Body of pancreas (tissue), 4 donors: Measurements from ENCODE around the gene ACSL6. TPM values are rescaled to one million over a fixed set of nuclear protein-coding genes. Genes with fewer than 3 reads are reported as not detected.

Experiments
- ATAC-seq: fragments of 150-250 bp; one replicate; pipeline ENCODE4 v1.9.1; 2016
- DNase-seq, 4 donors: peaks; one replicate each; pipeline ENCODE4 v3.0.0-alpha.2; 2019
- H3K27ac ChIP-seq, 4 donors: fragments of 200-600 bp; sonication (generic); 1 replicate in 3 of 4; 2 replicates in 1 of 4; pipeline versions ENCODE4 v1.5.1 to v1.6.1; 2016 to 2019; ENCODE audit warnings: mild to moderate bottlenecking in 1 of 4, mixed read lengths in 1 of 4, moderate library complexity in 1 of 4
- H3K27me3 ChIP-seq, 2 donors: fragments of 200-600 bp; sonication (generic); one replicate each; pipeline ENCODE4 v1.6.0; 2016; ENCODE audit warnings: mild to moderate bottlenecking in 1 of 2
- H3K36me3 ChIP-seq, 2 donors: fragments of 200-600 bp; sonication (generic); replicated peaks in 1 of 2; 2 replicates each; pipeline ENCODE4 v1.5.1; 2016; ENCODE audit warnings: low read depth in 2 of 2; ENCODE audit not compliant: insufficient read depth in 1 of 2
- H3K4me1 ChIP-seq: fragments of 200-600 bp; sonication (generic); one replicate; pipeline ENCODE4 v1.6.0; 2016
- H3K4me3 ChIP-seq, 2 donors: fragments of 200-600 bp; sonication (generic); 1 replicate in 1 of 2; 2 replicates in 1 of 2; pipeline ENCODE4 v1.5.1; 2016 to 2019
- H3K9me3 ChIP-seq, 3 donors: fragments of 200-600 bp; sonication (generic); 1 replicate in 2 of 3; 2 replicates in 1 of 3; pipeline ENCODE4 v1.5.1; 2016
- CTCF ChIP-seq, 7 experiments: fragments of 450-650 bp in 4 of 7; fragments of 200-600 bp in 3 of 7; sonication (generic) in 3 of 7; IDR thresholded peaks; one replicate each; pipeline ENCODE4 v1.5.1; 2016 to 2019; ENCODE audit warnings: antibody characterized with exemption in 7 of 7
- POLR2A ChIP-seq, 3 donors: fragments of 450-650 bp; IDR thresholded peaks; one replicate each; pipeline ENCODE4 v1.6.1; 2016; ENCODE audit warnings: antibody characterized with exemption in 3 of 3, mild to moderate bottlenecking in 2 of 3
- WGBS, 2 donors: methylation state at CpG; one replicate each; pipeline ENCODE4 v1.1.5; 2017; 5-methylcytosine and 5-hydroxymethylcytosine counted together
- intact Hi-C: fragments of 100-400 bp; cut with DNase I; formaldehyde crosslinking; loops from one replicate; pipeline ENCODE4 v1.15.1; 2023
- total RNA-seq, 2 donors: library from RNA; depleted of rRNA; stranded (reverse); fragments of >200 nt; gene quantifications; one replicate each; pipeline ENCODE4 v1.1.0, GENCODE V29; 2016

Gene ACSL6
- total RNA-seq, 2 donors from 2014 or later = 2.0 to 2.1 TPM

- no peak for ATAC-seq
- no peaks in the 10 kb centered on the region for H3K9me3 ChIP-seq
- intact Hi-C loops = no loop called here
- WGBS, 2 donors = 81 to 90% methylated on average over 5 of the region's 5 CpGs
- no peak overlapping the region for H3K27ac ChIP-seq
- H3K4me3 ChIP-seq = no peak overlapping the region
- DNase-seq = no peak
- no peaks in the 10 kb centered on the region for H3K36me3 ChIP-seq
- no peaks in the 10 kb centered on the region for H3K4me1 ChIP-seq
- TF ChIP-seq CTCF (IDR thresholded peaks at IDR 0.05) (no peak), POLR2A (IDR thresholded peaks at IDR 0.05) (no peak)
- no peaks in the 10 kb centered on the region for H3K27me3 ChIP-seq
Measured at GRCh38 chr5:131968396-131968954, 43.0 kb downstream of the ACSL6 start.

GRCh38 chr5:131966551-131966950, 44.9 kb downstream of the ACSL6 start:
- intact Hi-C loops = no loop called here
- ATAC-seq = no peak
- no peak for DNase-seq
- Histone ChIP-seq H3K36me3 (no peaks in the 10 kb centered on the region), H3K27ac (no peak overlapping the region), H3K27me3 (no peaks in the 10 kb centered on the region), H3K4me1 (no peaks in the 10 kb centered on the region), H3K9me3 (no peaks in the 10 kb centered on the region), H3K4me3 (no peak overlapping the region)
- TF ChIP-seq POLR2A (IDR thresholded peaks at IDR 0.05) = no peak
- TF ChIP-seq CTCF (IDR thresholded peaks at IDR 0.05) = no peak
- 86 to 89% methylated on average over 1 of the region's 1 CpG for WGBS, 2 donors

GRCh38 chr5:131965826-131966415, 45.5 kb downstream of the ACSL6 start:
- no peaks in the 10 kb centered on the region for H3K27me3 ChIP-seq
- no peaks in the 10 kb centered on the region for H3K4me1 ChIP-seq
- no peak overlapping the region for H3K4me3 ChIP-seq
- DNase-seq (no peak), ATAC-seq (no peak)
- intact Hi-C loops = no loop called here
- no peaks in the 10 kb centered on the region for H3K36me3 ChIP-seq
- H3K27ac ChIP-seq = no peak overlapping the region
- no peaks in the 10 kb centered on the region for H3K9me3 ChIP-seq
- TF ChIP-seq CTCF (IDR thresholded peaks at IDR 0.05) = no peak
- TF ChIP-seq POLR2A (IDR thresholded peaks at IDR 0.05) = no peak
- 72% methylated on average over 5 to 6 of the region's 6 CpGs for WGBS, 2 donors

- no peaks in the 10 kb centered on the region for H3K9me3 ChIP-seq
- DNase-seq (no peak), ATAC-seq (no peak)
- no peaks in the 10 kb centered on the region for H3K27me3 ChIP-seq
- TF ChIP-seq CTCF (IDR thresholded peaks at IDR 0.05) (no peak), POLR2A (IDR thresholded peaks at IDR 0.05) (no peak)
- H3K4me1 ChIP-seq = no peaks in the 10 kb centered on the region
- no peaks in the 10 kb centered on the region for H3K36me3 ChIP-seq
- H3K27ac ChIP-seq = no peak overlapping the region
- 81 to 82% methylated on average over 2 to 3 of the region's 3 CpGs for WGBS, 2 donors
- H3K4me3 ChIP-seq = no peak overlapping the region
- intact Hi-C loops = no loop called here
Measured at GRCh38 chr5:131959906-131960305, 51.6 kb downstream of the ACSL6 start.

GRCh38 chr5:131959136-131959535, 52.3 kb downstream of the ACSL6 start:
- TF ChIP-seq CTCF (IDR thresholded peaks at IDR 0.05) (no peak), POLR2A (IDR thresholded peaks at IDR 0.05) (no peak)
- Histone ChIP-seq H3K9me3 (no peaks in the 10 kb centered on the region), H3K4me3 (no peak overlapping the region), H3K27ac (no peak overlapping the region), H3K4me1 (no peaks in the 10 kb centered on the region), H3K27me3 (no peaks in the 10 kb centered on the region), H3K36me3 (no peaks in the 10 kb centered on the region)
- ATAC-seq = no peak
- intact Hi-C loops = no loop called here
- no peak for DNase-seq
- WGBS, 2 donors = 89 to 91% methylated on average over 5 of the region's 5 CpGs
